Osteoblast (primary cell): ENCODE data around the gene CDKN2B. TPM values are rescaled to one million over a fixed set of nuclear protein-coding genes. Genes with fewer than 3 reads are reported as not detected.

Experiments used
- DNase-seq: peaks from one replicate; pipeline ENCODE4 v3.0.0; 2011; ENCODE audit warnings: low spot score, mixed read lengths; ENCODE audit not compliant: insufficient read length; ENCODE audit errors: missing footprints
- H2AFZ ChIP-seq: 2 replicates; pipeline ENCODE4 v1.6.0; 2011; ENCODE audit warnings: mild to moderate bottlenecking, low read length
- H3K27ac ChIP-seq: 2 replicates; pipeline ENCODE4 v1.5.1; 2011; ENCODE audit warnings: mild to moderate bottlenecking, low read depth, low read length, moderate library complexity
- H3K27me3 ChIP-seq: 2 replicates; pipeline ENCODE4 v1.6.0; 2012; ENCODE audit warnings: mild to moderate bottlenecking, control low read depth, inconsistent platforms, low read length, moderate library complexity; ENCODE audit not compliant: insufficient read depth
- H3K36me3 ChIP-seq: 2 replicates; pipeline ENCODE4 v1.5.1; 2011; ENCODE audit warnings: mild to moderate bottlenecking, low read length, control low read depth, moderate library complexity; ENCODE audit not compliant: insufficient read depth
- H3K4me1 ChIP-seq: 2 replicates; pipeline ENCODE4 v1.5.1; 2011; ENCODE audit warnings: mild to moderate bottlenecking, low read length, control low read depth, moderate library complexity; ENCODE audit not compliant: insufficient read depth
- H3K4me2 ChIP-seq: 2 replicates; pipeline ENCODE4 v1.6.0; 2011; ENCODE audit warnings: mild to moderate bottlenecking, low read length; ENCODE audit not compliant: insufficient read depth
- H3K4me3 ChIP-seq: fragments of 200-600 bp; sonication (generic); 3 replicates; pipeline ENCODE4 v1.5.1; 2012; ENCODE audit warnings: mild to moderate bottlenecking, low read length, inconsistent platforms; ENCODE audit not compliant: insufficient read depth
- H3K79me2 ChIP-seq: 2 replicates; pipeline ENCODE4 v1.6.0; 2012; ENCODE audit warnings: mild to moderate bottlenecking, low read length, control low read depth, inconsistent platforms; ENCODE audit not compliant: insufficient read depth
- H3K9me3 ChIP-seq: 2 replicates; pipeline ENCODE4 v1.5.1; 2011; ENCODE audit warnings: low read depth, low read length, control low read depth
- H4K20me1 ChIP-seq: 2 replicates; pipeline ENCODE4 v1.6.0; 2012; ENCODE audit warnings: mild to moderate bottlenecking, low read length, control low read depth; ENCODE audit not compliant: insufficient read depth
- total RNA-seq: library from RNA; depleted of rRNA; stranded (reverse); fragments of >200 nt; gene quantifications from 2 replicates; pipeline ENCODE4 v1.2.3, GENCODE V29; 2012
- TF ChIP-seq, protein P1 (sequence below): IDR thresholded peaks from 2 replicates; pipeline ENCODE4 v1.5.1; 2011; ENCODE audit warnings: mild to moderate bottlenecking, low read depth, low read length, moderate library complexity; ENCODE audit errors: extremely low read depth

CDKN2B gene
- total RNA-seq, 1 donor, result 50.7 TPM

GRCh38 chr9:21997480-21997879 lies 11.6 kb downstream of the CDKN2B start:
- peaks cover 47% of the 10 kb centered on the region for H3K79me2 ChIP-seq

GRCh38 chr9:21996858-21997257 lies 12.2 kb downstream of the CDKN2B start:
- Histone ChIP-seq H2AFZ (no peak overlapping the region), H4K20me1 (no peaks in the 10 kb centered on the region), H3K4me1 (peaks cover 16% of the 10 kb centered on the region), H3K4me2 (no peak overlapping the region), H3K27me3 (no peaks in the 10 kb centered on the region), H3K36me3 (no peaks in the 10 kb centered on the region), H3K79me2 (peaks cover 43% of the 10 kb centered on the region), H3K9me3 (no peaks in the 10 kb centered on the region), H3K4me3 (no peak overlapping the region), H3K27ac (no peak overlapping the region)
- TF ChIP-seq, protein P1, sequence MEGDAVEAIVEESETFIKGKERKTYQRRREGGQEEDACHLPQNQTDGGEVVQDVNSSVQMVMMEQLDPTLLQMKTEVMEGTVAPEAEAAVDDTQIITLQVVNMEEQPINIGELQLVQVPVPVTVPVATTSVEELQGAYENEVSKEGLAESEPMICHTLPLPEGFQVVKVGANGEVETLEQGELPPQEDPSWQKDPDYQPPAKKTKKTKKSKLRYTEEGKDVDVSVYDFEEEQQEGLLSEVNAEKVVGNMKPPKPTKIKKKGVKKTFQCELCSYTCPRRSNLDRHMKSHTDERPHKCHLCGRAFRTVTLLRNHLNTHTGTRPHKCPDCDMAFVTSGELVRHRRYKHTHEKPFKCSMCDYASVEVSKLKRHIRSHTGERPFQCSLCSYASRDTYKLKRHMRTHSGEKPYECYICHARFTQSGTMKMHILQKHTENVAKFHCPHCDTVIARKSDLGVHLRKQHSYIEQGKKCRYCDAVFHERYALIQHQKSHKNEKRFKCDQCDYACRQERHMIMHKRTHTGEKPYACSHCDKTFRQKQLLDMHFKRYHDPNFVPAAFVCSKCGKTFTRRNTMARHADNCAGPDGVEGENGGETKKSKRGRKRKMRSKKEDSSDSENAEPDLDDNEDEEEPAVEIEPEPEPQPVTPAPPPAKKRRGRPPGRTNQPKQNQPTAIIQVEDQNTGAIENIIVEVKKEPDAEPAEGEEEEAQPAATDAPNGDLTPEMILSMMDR, result no peak
- DNase-seq, result no peak

More at GRCh38 chr9:21997480-21997879, 11.6 kb downstream of the CDKN2B start:
- no peak overlapping the region for H3K4me3 ChIP-seq
- TF ChIP-seq, protein P1, result no peak
- H3K4me2 ChIP-seq, result no peak overlapping the region
- no peak overlapping the region for H3K27ac ChIP-seq
- no peaks in the 10 kb centered on the region for H3K36me3 ChIP-seq
- H3K4me1 ChIP-seq, result peaks cover 16% of the 10 kb centered on the region
- no peaks in the 10 kb centered on the region for H3K9me3 ChIP-seq
- no peaks in the 10 kb centered on the region for H3K27me3 ChIP-seq
- no peaks in the 10 kb centered on the region for H4K20me1 ChIP-seq
- DNase-seq, result no peak
- no peak overlapping the region for H2AFZ ChIP-seq

DNA sequence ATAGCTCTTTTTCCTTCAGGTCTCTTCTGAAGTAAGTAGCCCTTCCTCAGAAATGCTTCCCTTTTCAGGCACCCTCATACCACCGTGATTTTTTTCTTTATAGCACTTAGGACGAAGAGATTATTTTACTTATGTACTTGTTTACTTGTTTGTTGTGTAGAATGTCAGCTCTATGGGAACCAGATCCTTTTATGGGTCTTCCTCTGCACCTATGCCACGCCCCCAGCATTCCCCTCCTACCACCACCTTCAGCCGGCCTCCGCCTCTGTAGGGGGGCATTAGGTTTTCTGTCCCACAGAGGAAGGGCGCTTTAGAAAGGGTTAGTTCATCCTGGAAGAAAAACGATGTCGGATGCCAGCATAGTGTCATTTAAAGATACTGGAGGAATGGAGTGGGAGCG lies 12.7 kb downstream of the CDKN2B start:
- Histone ChIP-seq H3K79me2 (peaks cover 45% of the 10 kb centered on the region), H3K9me3 (no peaks in the 10 kb centered on the region), H3K27me3 (no peaks in the 10 kb centered on the region), H4K20me1 (no peaks in the 10 kb centered on the region), H2AFZ (no peak overlapping the region), H3K4me3 (peak overlapping the region; percentile 94), H3K27ac (no peak overlapping the region), H3K36me3 (no peaks in the 10 kb centered on the region), H3K4me2 (peak overlapping the region; percentile 78), H3K4me1 (peaks cover 18% of the 10 kb centered on the region)
- TF ChIP-seq, protein P1, result no peak
- DNase-seq, result no peak

GRCh38 chr9:21995666-21996398 lies 13.3 kb downstream of the CDKN2B start:
- Histone ChIP-seq H3K36me3 (no peaks in the 10 kb centered on the region), H3K4me3 (peak overlapping the region; percentile 94), H4K20me1 (no peaks in the 10 kb centered on the region), H3K27ac (peak overlapping the region; percentile 84), H3K4me2 (peak overlapping the region; percentile 78), H2AFZ (peak overlapping the region; percentile 96), H3K27me3 (no peaks in the 10 kb centered on the region), H3K9me3 (no peaks in the 10 kb centered on the region), H3K4me1 (peaks cover 23% of the 10 kb centered on the region), H3K79me2 (peaks cover 45% of the 10 kb centered on the region)
- TF ChIP-seq, protein P1, result peak; percentile 20
- peak; percentile 88 for DNase-seq
